Kidney (tissue), 14 donors: ENCODE data around the gene DAGLB. TPM values are rescaled to one million over a fixed set of nuclear protein-coding genes. Genes with fewer than 3 reads are reported as not detected.

Source experiments
- DNase-seq, 5 donors: peaks; one replicate each; pipeline ENCODE4 v3.0.0-alpha.2; 2013 to 2020
- FAIRE-seq: peaks from 2 replicates; lab custom pipeline; 2012; peaks lifted over from hg19 to GRCh38; lab: Jason Lieb, UNC
- H3K27ac ChIP-seq, 2 donors: one replicate each; pipeline ENCODE4 v1.7.0; 2013; ENCODE audit warnings: low read depth in 2 of 2, low read length in 2 of 2, inconsistent platforms in 1 of 2
- H3K27me3 ChIP-seq: one replicate; pipeline ENCODE4 v1.7.1; 2013; ENCODE audit warnings: low read length, inconsistent platforms; ENCODE audit not compliant: control insufficient read depth, insufficient read depth
- H3K36me3 ChIP-seq, 3 donors: one replicate each; pipeline versions ENCODE4 v1.7.0 to v1.7.1; 2013; ENCODE audit warnings: low read length in 3 of 3, control low read depth in 1 of 3, inconsistent platforms in 1 of 3; ENCODE audit not compliant: insufficient read depth in 3 of 3, control insufficient read depth in 2 of 3
- H3K4me1 ChIP-seq, 3 donors: one replicate each; pipeline versions ENCODE4 v1.7.0 to v1.7.1; 2013; ENCODE audit warnings: low read length in 3 of 3, inconsistent platforms in 1 of 3, low read depth in 1 of 3; ENCODE audit not compliant: control insufficient read depth in 2 of 3, insufficient read depth in 2 of 3
- H3K4me3 ChIP-seq, 3 donors: one replicate each; pipeline versions ENCODE4 v1.7.0 to v1.8.1; 2013; ENCODE audit warnings: low read length in 3 of 3, control low read depth in 1 of 3, inconsistent platforms in 1 of 3
- H3K9ac ChIP-seq, 3 donors: one replicate each; pipeline versions ENCODE4 v1.7.0 to v1.7.1; 2013; ENCODE audit warnings: low read length in 3 of 3, control low read depth in 1 of 3, inconsistent platforms in 1 of 3
- H3K9me3 ChIP-seq, 3 donors: one replicate each; pipeline versions ENCODE4 v1.7.0 to v1.7.1; 2013; ENCODE audit warnings: low read length in 3 of 3, control low read depth in 1 of 3, inconsistent platforms in 1 of 3; ENCODE audit not compliant: control insufficient read depth in 2 of 3, insufficient read depth in 1 of 3
- CTCF ChIP-seq: IDR thresholded peaks from 3 replicates; pipeline ENCODE4 v1.5.1; 2012; ENCODE audit warnings: mild to moderate bottlenecking, moderate library complexity, borderline replicate concordance; ENCODE audit not compliant: insufficient read depth; ENCODE audit errors: extremely low read depth
- intact Hi-C: fragments of 100-400 bp; cut with DNase I; formaldehyde crosslinking; loops from one replicate; pipeline ENCODE4 v1.11.1; 2022
- polyA plus RNA-seq: library from polyadenylated mRNA; stranded (reverse); fragments of 350-450 nt; fragmentation: Illumina TruSeq; extraction: RNeasy Lipid Tissue Mini Kit (QIAGEN cat#74804); gene quantifications from one replicate; pipeline ENCODE4 v1.2.3, GENCODE V29; 2014; ENCODE audit warnings: low read depth, low replicate concordance; ENCODE audit not compliant: insufficient read depth
- total RNA-seq: library from RNA; stranded (reverse); fragmentation: NEBNext Ultra II Directional; extraction: Animal tissue kit (Norgen Biotek cat#: 25700); gene quantifications from one replicate; pipeline ENCODE4 v1.2.1, GENCODE V29; 2021
- donor health status: control.
- donor health status: control.
- donor health status: control.
- donor health status: control.
- donor health status: control.
- donor health status: DM: yes; HTN: yes; CAD: no.
- donor health status: Normal renal cell carcinoma (clear cell type).

Gene DAGLB
- total and polyA plus RNA-seq, 2 donors from 2014 or later: 7.7 to 25.6 TPM

- no peak for FAIRE-seq
- intact Hi-C loops: no loop called here
- no peaks in the 10 kb centered on the region for H3K9me3 ChIP-seq
- H3K9ac ChIP-seq: no peak overlapping the region
- no peak overlapping the region for H3K27ac ChIP-seq
- no peak for TF ChIP-seq CTCF
- peak in 1 of 5 donors; percentile 55 for DNase-seq
- peaks cover 0 to 7% (median 0%) of the 10 kb centered on the region in 3 donors for H3K4me1 ChIP-seq
- no peaks in the 10 kb centered on the region for H3K27me3 ChIP-seq
- no peak overlapping the region for H3K4me3 ChIP-seq
- peaks cover 0 to 7% (median 0%) of the 10 kb centered on the region in 3 donors for H3K36me3 ChIP-seq
Measured at GRCh38 chr7:6448943-6449543, 1.3 kb upstream of the DAGLB start.

- peaks cover 0 to 12% (median 5%) of the 10 kb centered on the region in 3 donors for H3K36me3 ChIP-seq
- DNase-seq: peak; percentile 46 to 84 (median 72)
- peak overlapping the region; percentile 92 to 97 (median 96) for H3K4me3 ChIP-seq
- H3K27ac ChIP-seq: peak overlapping the region; percentile 87 to 93
- no peak for TF ChIP-seq CTCF
- no peak for FAIRE-seq
- H3K4me1 ChIP-seq: peaks cover 0 to 7% (median 0%) of the 10 kb centered on the region in 3 donors
- no peaks in the 10 kb centered on the region for H3K9me3 ChIP-seq
- no peaks in the 10 kb centered on the region for H3K27me3 ChIP-seq
- intact Hi-C loops: no loop called here
- H3K9ac ChIP-seq: peak overlapping the region; percentile 91 to 96 (median 94)
Measured at GRCh38 chr7:6446838-6447580, 745 bp downstream of the DAGLB start.

- DNase-seq (no peak), FAIRE-seq (no peak)
- H3K4me3 ChIP-seq: no peak overlapping the region
- H3K27ac ChIP-seq: no peak overlapping the region
- no peak for TF ChIP-seq CTCF
- intact Hi-C loops: no loop called here
- H3K9me3 ChIP-seq: no peaks in the 10 kb centered on the region
- no peak overlapping the region for H3K9ac ChIP-seq
- peaks cover 0 to 12% (median 5%) of the 10 kb centered on the region in 3 donors for H3K36me3 ChIP-seq
- no peaks in the 10 kb centered on the region for H3K27me3 ChIP-seq
- peaks cover 0 to 7% (median 0%) of the 10 kb centered on the region in 3 donors for H3K4me1 ChIP-seq
Measured at GRCh38 chr7:6444516-6445269, 3.1 kb downstream of the DAGLB start.
